Measurements from ENCODE around the gene TRA2B.
"Not testable (repeated sequence)": the region's sequence is repeated elsewhere in the genome, so short reads cannot be mapped to it uniquely, and the experiment has no call there.

TRA2B gene

DNA sequence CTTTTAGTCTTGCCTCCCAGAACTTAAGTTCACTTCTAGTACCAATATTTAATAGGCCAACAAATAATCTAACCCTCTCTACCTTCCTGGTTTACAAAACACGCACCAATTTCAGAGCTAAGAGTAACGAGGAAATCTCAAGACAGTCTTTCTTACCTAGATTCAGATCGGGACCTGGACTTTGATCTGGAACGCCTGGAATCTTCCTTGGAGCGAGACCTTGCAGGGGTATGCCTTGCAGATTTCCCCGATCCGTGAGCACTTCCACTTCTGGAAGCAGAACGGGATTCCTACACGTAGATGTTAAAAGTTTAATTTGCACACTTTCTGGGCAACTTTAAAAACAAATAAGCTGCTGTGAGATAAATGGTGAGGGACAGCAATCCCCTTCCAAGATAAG is 11.4 kb downstream of the TRA2B start:
- DNase-seq, result no peak

DNA sequence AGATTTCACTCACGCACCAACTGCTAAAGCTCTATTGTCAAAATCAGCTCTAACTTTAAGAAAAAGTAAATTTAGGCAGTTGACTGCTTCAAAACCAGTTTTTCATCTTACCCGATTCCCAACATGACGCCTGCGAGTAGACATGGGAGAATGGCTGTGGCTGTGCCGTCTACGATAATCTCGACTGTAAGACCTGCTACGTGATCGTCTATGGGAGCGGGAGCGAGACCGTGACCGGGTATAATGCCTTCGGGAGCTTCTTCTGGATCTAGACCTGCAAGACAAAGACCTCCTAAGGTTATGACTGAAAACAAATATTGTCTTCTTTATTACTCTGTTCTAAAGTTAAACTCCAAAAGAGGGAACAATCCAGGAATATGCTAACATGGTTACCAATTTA is 12.5 kb downstream of the TRA2B start:
- DNase-seq, result no peak

DNA sequence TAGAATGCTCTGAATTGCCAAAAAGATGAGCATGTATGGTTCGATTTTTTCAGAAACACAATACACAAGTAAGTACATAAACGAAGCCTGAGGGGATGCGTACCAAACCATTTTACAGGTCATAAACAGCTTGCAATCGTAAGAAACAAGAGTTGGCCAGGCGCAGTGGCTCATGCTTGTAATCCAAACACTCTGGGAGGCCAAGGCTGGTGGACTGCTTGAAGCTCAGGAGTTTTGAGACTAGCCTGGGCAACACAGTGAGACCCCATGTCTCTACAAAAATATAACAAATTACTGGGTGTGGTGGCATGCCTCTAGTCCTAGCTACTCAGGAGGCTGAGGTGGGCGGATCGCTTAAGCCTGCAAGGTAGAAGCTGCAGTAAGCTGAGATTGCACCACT is 13.4 kb downstream of the TRA2B start:
- DNase-seq, result no peak

GRCh38 chr3:185920184-185920583 is 17.6 kb downstream of the TRA2B start:
- no peak for DNase-seq

DNA sequence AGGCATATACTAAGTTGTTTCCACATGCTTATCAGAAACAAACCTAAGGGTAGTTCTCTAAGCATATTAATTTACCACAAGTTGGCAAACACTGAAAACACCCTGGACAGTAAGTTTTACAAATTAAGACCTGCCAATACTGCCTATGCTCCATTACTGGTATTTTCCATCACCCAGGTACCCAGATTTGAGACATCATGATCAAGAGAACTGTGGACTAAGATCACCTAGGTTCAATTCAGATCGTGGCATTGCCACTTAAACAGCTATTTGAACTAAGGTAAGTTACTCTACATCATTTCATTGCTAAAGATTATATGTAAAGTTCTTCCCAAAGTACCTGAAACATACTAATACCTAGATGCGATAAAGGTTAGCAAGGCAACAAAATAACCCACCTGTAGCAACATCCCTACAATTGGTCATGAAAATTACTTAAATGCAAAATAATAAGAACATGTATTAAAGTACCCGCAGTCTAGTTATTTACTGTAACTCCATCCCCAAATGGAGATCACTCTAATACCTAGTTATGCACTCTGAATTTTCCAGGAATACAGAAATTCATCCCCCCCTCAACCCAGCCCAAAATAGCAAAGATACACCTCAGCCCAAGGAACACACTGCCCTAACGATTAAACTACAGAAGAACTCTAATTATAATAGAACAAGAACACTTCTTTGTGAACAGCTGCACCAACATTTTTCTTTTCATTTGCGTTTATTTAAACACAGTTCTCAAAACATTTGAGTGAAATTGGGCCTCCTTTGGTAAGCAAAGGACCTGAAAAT is 21.6 kb downstream of the TRA2B start:
- DNase-seq, result no peak

- DNase-seq, result no peak
Measured at GRCh38 chr3:185915642-185916041, 22.2 kb downstream of the TRA2B start.

GRCh38 chr3:185914911-185915629 is 22.7 kb downstream of the TRA2B start:
- DNase-seq, result no peak

GRCh38 chr3:185912929-185913901 is 24.6 kb downstream of the TRA2B start:
- DNase-seq, result no peak

- DNase-seq, result no peak
Measured at GRCh38 chr3:185912512-185912911, 25.3 kb downstream of the TRA2B start.

DNA sequence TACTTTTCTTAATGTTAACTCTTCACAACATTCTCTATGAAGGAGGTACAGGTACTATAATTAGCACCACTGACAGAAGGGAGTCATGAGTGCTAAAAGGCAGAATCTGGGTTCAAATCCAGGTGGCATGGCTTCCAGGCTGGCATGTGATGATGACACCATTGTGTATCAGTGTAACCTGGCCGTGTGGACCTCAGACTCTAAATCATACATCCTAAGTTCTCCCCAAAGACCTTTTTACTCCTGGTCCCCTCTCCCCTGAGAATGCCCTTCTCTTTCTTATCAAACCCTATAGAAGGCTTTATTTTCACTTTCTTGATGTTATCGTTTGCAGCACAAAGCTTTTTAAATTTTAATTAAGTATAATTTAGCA is 26.8 kb downstream of the TRA2B start:
- DNase-seq, result not testable (repeated sequence)

- DNase-seq, result not testable (repeated sequence)
Measured at GRCh38 chr3:185910322-185911075, 27.3 kb downstream of the TRA2B start.

DNA sequence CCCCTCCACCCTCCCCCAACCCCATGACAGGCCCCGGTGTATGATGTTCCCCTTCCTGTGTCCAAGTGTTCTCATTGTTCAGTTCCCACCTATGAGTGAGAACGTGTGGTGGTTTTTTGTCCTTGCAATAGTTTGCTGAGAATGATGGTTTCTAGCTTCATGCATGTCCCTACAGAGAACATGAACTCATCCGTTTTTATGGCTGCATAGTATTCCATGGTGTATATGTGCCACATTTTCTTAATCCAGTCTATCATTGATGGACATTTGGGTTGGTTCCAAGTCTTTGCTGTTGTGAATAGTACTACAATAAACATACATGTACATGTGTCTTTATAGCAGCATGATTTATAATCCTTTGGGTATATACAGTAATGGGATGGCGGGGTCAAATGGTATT is 27.9 kb downstream of the TRA2B start:
- not testable (repeated sequence) for DNase-seq

DNA sequence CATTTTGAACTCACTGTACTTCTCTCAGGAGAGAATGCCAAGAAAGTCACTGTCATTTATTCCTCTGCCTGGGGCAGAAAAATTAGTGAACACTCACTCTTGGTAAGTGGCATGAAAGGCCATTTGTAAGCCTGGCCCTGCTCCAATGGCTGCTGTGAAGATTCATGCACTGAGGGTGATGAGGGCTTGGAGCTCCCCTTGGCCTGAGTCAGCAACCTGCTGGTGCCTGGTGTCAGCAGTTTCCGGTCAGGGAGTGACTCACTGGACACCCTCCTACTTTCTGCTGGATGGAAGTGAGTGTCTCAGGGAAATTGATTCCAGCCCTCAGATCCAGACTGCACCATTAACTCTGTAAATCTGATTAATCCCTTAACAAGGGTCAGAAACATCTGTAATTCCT is 37.6 kb downstream of the TRA2B start:
- DNase-seq, result peak; percentile 82

- no peak for DNase-seq
Measured at GRCh38 chr3:185896636-185897035, 41.2 kb downstream of the TRA2B start.

- no peak for DNase-seq
Measured at GRCh38 chr3:185887066-185887465, 50.7 kb downstream of the TRA2B start.

GRCh38 chr3:185884641-185885040 is 53.2 kb downstream of the TRA2B start:
- DNase-seq, result no peak

- no peak for DNase-seq
Measured at GRCh38 chr3:185881926-185882325, 55.9 kb downstream of the TRA2B start.

GRCh38 chr3:185880600-185880999 is 57.2 kb downstream of the TRA2B start:
- DNase-seq, result no peak

DNA sequence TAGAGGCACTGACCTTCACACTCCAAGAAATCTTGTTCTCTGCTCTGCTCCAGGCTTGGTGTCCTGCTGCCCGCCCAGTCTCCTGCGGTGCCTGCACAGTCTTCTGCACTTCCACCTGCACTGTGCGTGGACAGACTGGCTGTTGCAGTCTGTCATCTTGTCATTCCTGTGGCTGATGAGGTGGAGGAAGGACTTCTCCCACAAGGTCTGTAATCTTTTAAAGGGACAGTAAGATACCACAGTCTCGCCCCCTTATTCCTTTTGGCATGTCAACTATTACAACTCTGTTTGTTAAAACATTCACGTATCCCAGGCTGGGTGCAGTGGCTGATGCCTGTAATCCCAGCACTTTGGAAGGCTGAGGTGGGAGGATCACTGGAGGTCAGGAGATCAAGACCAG is 58.9 kb downstream of the TRA2B start:
- no peak for DNase-seq

GRCh38 chr3:185874119-185874518 is 63.7 kb downstream of the TRA2B start:
- no peak for DNase-seq

- DNase-seq, result no peak
Measured at GRCh38 chr3:185867650-185868049, 70.2 kb downstream of the TRA2B start.

DNA sequence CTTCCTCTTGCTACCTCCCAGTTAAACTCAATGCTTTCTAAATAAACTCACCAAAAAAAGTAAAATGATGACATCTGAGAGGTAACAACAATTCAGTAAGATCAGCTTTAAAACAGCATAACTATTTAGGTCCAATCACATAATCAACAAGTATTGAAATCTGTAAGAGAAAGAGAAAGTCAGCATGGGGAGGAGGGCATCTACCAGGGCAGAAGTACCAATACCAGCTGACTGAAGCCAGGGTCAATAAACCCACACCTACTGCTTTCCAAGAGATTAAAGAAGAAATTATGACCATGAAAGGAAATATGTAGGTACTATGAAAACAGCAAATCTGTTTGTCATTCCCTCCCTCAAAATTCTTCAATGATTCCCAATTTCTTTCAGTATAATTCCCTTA is 70.8 kb downstream of the TRA2B start:
- no peak for DNase-seq

GRCh38 chr3:185866555-185866954 is 71.3 kb downstream of the TRA2B start:
- DNase-seq, result no peak

Measured in amniotic stem cell (primary cell).